Measurements from ENCODE around the gene TMEM266.

TMEM266 gene

DNA sequence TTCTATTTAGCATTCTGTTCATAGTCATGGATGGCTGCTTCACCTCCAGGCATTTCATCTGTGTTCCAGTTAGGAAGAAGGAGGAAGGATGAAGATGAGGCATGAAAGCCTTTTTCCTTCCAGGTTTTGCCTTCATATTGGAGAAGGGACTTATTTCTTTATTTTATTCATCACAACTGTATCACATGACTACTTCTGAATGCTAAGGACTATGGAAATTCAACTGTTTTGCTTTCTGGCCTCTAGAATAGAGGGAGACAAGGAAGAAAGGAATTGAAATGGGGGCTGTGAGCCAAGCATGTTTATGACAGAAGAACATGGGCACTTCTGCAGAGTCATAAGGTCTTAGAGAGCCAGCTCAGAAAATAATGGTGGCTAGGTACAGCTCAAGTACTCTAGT lies 10.4 kb downstream of the TMEM266 start:
- no peak for DNase-seq

DNA sequence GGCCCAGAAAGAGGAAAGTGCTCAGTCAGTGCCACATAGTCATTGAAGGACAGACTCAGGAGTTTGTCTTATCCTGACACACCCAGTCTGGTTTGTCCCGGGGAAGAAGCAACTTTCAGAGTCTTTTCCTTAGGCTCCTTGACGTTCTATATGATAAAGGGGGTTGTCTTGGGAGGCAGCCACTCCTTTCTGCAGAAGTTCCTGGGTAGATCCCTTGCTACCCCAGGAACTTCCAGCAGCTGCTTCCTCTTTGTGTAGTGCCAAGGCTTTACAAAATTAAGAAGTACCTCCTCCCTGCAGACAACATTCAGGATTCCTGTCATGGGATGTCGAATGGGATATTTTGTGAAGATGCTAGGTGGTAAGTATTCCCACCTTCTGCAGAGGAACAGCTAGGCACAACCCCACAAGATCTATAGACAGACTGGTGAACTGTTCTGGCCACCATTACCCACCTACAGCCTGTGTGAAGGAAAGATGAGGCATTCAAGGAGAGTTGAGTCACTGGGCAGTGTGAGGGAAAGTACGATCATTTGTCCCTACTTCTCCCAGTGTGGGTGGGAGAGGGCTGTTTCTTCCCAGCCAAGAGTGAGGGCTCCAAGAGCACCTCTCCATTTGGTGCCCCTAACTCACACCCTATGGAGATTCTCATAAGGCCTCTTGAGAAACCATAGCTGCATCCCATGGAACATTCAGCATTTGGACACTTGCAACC lies 11.3 kb downstream of the TMEM266 start:
- DNase-seq, result no peak

DNA sequence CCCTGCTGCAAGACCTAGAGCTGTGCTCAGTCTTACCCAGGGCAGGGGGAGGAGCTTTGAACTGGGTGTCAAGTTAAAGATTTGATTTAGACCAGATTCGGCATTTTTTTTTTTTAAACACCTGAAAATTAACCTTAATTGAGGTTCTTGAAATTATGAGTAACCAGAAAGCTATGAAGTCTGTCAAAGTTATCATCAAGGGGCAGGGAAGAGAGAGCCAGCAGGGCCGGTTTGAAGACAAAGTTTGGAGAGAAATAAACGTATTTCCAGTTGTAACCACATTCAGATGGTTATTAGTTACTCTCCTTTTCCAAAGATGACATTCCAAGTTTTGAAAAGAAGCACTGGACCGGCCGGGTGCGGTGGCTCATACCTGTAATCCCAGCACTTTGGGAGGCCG lies 12.0 kb downstream of the TMEM266 start:
- DNase-seq, result no peak

DNA sequence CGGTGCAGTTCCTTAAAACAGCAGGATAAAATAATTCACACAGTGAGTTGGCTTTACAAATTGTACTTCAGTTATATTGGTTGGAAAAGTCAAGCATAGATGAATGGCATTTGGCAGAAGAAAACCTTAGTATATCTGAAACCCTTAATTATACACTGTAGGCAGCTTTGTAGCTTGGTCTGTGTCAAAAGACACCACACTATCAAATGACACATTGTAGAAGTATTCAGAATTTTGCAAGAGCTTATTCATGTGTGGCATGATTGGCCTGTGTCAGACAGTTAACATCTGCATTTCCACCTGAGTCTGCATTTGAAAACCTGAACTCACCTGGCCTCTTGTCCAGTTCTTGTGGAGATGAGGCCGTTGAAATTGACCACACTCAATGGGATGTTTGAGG lies 13.8 kb downstream of the TMEM266 start:
- no peak for DNase-seq

DNA sequence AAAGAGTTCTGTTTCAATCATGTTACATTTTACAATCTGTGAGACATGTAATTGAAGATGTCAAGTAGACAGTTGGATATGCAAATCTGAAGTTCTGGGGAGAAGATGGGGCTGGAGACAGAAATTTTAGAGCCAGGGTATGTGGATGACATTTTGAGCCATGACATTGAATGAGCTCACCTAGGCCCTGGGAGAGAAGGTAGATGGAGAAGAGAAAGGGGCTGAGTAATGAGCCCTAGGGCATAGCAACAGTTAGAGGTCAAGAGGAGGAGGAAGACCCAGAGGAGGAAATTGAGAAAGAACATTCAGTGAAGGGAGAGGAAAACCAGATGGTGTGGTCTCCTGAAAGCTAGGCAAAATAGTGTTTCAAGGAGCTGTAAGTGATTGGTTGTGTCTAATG lies 15.3 kb downstream of the TMEM266 start:
- DNase-seq, result no peak

DNA sequence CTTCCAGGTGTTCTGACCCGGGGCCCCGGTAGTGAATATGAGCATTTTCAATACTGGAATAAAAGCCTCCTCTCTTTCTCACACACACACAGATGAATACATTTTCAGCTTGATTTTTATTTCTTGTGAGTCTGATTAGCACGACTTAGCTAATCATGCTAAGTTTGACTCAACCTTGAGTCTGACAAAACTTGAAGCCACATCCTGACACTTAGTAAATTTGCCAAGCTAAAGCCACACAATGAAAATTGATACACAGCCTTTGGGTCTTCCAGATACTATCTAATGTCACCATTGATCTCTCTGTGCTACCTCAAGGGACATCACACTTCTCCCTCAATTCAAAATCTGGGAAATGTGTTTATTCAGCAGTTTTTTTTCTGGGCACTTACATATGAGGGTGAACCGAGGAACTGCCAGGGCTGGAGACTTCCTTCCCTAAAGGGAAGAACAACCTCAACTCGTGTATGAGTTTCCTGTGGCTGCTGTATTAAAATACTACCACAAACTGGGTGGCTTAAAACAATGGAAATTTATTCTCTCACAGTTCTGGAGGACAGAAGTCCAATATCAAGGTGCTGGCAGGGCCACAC lies 18.6 kb downstream of the TMEM266 start:
- no peak for DNase-seq

DNA sequence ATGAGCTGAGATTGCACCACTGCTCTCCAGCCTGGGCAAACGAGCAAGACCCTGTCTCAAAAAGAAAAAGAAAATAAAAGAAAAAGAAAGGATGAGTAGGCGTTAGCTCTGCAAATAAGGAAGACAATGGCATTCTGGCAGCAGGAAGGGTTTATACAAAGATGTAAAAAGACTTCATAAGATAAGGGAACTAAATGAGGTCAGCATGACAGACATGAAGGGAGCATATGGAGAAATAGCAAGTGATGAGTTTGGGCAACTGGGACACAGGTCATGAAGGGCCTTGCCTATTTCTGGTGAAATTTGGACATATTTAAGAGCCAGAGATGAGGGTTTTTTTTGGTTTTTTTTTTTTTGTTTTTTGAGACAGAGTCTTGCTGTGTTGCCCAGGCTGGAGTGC lies 24.5 kb downstream of the TMEM266 start:
- DNase-seq, result no peak

DNA sequence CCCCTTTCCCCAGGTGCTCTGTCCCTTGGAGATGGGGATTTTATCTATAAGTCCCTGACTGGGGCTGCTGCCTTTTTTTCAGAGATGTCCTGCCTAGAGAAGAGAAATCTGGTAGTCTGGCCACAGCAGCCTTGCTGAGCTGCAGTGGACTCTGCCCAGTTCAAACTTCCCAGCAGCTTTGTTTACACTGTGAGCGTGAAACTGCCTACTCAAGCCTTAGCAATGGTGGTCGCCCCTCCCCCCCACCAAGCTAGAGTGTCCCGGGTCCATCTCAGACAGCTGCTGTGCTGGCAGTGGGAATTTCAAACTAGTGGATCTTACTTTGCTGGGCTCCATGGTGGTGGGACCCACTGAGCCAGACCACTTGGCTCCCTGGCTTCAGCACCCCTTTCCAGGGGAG lies 38.9 kb downstream of the TMEM266 start:
- no peak for DNase-seq

DNA sequence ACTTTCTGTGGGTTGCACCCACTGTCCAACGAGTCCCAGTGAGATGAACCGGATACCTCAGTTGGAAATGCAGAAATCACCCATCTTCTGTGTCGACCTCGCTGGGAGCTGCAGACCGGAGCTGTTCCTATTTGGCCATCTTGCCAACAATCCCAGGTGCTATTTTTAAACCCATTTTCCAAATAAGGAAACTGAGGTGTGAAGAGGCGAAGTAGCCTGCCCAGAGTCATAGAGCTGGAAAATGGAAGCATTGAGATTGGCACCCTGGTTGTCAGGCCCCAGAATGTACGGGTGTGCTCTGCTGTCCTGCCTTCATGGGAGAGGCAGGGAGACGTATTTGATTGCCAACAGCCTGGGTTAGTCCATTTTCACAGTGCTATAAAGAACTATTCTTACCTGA lies 39.6 kb downstream of the TMEM266 start:
- no peak for DNase-seq

DNA sequence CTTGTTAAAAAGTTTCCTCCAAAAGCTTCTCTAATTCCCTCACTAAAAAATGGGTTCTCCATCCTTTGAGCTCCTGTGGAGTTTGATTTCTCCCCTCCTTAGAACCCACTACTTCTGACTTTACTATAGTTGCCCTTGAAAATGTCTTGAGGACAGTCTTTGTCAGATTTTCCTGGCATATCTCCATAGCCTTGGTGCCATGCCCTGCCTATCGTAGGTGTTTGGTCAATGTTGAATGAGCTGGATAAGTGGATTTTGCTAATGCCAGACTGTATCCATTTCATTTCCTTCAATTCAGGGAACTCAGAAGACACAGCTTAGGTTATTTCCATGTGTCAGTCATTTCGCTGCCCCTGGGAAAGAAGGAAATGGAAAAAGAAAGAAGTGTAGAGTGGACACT lies 40.6 kb downstream of the TMEM266 start:
- DNase-seq, result no peak

DNA sequence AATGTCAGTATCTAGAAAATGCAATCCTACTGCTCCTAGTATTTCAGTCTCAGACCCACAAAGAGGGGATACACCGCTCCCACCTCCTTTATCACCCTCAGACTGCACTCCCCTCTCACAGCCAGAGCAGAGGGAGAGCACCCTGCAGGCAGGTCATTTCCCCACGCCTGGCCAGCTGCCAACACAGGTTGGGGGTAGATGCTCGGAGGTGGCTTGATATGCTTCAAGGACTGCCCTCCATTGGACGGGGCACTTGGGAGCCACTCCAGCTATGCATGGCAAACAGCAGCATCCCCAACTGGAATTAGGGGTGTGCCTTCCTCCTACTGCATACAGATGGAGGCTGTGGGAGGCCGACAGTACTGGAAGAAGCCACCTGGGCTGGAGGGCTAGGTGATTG lies 41.9 kb downstream of the TMEM266 start:
- DNase-seq, result no peak

DNA sequence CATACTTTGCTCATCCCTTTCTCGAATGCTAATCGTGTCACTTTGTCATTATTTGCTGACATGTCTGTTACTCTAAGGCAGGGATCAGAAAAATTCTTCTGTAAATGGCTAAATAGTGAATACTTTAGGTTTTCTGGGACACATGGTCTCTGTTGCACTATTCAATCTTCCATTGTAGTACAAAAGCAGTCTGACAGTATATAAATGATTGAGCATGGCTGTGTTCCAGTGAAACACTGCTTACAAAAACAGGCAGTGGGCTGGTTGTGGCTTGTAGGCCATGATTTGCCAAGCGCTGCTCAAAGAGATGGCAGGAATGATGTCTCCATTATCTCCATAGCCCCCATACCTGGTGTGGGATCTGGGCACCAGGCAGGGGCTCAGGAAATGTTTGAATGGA lies 45.6 kb downstream of the TMEM266 start:
- no peak for DNase-seq

DNA sequence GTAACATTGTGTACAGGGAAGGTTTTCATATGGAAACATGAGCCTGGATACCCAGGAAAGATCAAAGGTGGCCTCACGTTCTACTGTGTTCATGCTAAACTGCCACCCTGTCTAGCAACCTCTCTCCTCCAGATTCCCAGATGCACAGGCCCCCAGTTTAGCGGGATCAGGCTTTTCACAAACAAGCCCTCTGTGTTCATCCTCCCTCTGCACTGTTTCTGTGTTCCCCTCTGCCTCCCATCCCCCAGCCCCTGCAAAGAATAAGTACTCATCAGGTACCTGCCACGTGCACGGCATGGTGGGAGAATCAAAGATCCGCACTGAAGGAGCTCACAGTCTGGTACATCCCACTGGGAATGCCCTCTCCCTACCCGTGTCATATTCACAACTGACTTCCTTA lies 46.1 kb downstream of the TMEM266 start:
- no peak for DNase-seq

DNA sequence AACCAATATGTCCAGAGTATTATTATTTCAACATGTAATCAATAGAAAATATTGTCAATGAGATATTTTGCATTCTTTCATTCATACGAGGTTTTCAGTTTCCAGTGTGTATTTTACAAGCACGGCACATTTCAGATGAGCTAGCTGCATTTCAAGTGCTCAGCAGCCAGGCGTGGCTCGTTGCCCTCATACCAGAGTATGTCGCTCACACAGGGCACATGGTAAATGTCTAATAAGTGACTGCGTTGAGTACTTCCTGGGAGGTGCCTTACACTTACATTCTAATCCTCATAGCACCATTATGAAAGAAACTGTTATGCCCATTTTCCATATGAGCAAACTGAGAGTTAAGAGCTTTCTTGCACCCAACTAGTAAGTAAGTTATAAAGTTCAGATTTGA lies 47.4 kb downstream of the TMEM266 start:
- no peak for DNase-seq

DNA sequence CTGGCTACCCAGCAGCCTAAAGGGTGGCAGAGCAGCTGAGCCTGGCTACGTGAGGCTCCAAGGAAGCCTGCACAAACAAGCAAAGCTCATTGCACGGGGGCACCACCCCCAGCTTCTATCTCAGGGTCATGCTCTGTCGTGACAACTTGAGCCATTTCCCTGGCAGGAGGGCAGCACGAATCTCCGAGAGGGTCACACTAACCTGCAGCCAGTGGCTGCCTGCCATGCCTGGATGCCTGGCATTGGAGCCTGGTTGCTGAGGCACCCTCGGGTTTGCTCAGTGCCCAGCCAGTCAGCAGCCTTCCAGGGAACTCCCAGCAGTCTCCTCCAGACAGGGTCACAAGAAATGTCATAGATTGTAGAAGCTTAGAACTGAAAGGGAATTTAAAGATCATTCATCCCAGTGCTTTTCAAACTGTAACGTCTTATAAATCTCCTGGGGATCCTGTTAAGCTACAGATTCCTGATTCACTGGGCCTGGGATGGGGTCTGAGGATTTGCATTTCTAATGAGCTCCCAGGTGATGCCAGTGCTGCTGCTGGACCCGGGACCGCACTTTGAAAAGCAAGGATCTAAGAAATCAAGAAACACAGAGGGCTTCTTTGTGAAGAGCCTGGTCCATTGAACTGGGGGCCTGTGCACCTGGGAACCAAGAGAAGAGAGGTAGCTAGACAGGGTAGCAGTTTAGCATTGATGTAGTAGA lies 48.4 kb downstream of the TMEM266 start:
- DNase-seq, result no peak

DNA sequence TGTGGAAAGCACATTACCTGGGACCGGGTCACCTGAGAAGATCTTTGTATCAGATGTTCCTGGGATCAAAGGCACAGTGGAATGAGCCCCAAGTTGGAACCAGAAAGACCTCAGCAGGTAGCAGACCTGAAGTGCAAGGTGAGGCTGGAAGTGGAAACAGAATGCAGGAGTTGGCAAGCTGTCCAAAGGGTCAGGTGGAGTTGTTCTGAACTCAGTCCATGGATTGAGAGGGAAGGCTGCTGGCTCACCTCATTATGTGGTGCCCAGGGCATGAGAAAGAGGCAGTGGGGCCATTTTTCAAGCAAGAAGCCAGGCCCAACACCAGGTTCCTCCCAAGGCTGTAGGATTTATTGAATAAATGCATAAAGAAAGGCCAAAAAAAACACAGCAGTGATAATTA lies 49.3 kb downstream of the TMEM266 start:
- no peak for DNase-seq

DNA sequence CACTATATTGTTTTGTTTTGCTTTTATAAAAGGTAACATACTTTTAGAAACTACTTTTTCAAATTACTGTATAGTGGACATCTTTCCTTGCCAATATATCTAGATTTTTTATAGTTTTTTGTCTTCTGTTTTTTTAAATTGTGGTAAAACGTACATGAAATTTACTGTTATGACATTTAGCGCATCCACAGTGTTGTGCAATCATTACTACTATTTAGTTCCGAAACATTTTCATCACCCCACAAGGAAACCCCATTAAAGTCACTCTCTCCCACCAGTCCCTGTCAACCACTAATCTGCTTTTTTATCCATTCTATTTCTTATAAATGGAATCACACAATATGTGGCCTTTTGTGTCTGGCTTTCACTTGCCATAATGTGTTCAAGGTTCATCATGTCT lies 54.8 kb downstream of the TMEM266 start:
- no peak for DNase-seq

DNA sequence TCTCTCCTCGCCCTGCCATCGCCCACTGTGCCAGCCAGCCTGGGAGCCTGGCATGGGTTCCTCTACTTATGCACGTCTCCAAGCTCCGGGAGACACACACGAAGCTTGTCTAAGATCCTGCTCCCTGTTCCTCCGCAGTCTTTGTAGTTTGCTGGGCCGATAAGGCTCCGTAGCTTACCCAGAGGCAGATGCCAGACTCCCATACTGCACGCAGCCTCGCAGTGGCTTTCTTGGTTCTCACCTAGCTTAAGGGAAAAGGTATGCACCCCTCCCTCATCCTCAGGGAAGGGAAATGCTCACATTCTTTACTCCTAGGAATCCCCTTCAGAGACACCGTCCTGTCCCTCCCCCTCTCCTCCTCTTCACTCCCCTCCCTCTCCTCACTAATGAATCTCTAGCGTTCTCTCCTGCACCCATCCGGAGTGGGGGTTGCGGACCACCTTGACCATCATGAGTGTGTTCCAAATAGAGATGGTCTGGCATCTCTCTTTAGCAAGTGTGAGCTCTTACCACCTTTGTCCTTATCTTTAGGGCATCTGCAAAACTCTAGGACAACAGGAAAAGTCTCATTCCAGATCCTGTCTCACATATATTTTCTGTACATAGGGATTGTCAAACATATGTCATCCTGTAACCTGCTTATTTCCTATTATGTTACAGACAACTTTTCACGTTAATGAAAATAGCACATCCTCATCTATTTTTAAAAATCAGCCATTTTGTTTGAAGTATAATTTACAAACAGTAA lies 56.5 kb downstream of the TMEM266 start:
- DNase-seq, result no peak

DNA sequence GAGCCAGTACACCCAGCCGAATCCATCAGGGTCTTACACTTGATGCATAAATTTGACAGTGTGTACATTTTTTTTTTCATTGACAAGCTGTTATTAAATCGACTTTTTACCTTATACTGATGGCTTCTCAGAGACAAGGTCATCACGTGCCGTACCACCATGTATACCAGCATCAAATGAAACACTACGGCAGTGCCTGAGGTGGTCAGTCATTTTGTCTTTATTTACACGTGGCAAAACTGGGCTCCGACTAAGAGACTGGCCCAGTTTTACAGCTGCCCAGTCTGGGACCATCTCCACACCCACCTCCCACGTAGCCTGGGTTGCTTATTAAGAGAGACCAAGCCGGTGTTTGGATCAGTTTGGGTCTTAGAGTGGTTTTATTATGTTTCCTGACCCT lies 57.4 kb downstream of the TMEM266 start:
- no peak for DNase-seq

DNA sequence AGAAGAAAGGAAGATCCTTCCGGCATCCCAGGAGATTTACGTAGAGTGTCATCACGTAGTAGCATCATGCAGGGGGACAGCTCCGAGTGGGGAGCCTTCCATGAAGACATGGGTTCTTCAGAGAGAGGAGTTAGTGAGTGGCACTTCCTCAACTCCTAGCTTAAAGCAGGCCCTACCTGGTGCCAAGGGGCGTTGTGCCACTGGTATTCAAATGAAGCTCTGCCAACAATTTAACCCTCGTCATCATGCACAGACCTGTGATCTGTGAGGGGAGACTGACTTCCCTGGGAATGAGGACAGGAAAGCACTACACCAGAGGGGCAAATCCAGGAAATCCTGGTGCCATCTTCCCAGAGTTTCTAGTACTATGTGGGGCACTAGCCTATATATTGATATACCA lies 59.0 kb downstream of the TMEM266 start:
- DNase-seq, result no peak

DNA sequence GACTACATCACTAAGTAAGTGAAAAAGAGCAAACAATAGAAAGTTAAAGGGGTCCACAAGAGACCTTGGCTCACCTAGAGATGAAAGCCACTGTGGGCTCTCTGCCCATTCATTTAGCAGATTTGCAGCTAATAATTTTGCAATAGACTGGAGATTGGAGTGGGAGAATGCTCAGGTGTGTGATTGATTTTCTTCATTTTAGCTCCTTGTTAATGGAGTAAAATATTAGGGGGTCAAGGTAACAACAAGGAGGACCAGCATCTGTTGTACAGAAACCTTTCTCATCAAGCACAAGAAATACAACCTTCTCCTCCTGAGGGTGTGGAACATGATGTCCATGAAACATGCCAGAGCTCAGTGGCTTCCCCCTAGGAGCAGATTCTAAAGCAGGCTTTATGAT lies 63.2 kb downstream of the TMEM266 start:
- no peak for DNase-seq

DNA sequence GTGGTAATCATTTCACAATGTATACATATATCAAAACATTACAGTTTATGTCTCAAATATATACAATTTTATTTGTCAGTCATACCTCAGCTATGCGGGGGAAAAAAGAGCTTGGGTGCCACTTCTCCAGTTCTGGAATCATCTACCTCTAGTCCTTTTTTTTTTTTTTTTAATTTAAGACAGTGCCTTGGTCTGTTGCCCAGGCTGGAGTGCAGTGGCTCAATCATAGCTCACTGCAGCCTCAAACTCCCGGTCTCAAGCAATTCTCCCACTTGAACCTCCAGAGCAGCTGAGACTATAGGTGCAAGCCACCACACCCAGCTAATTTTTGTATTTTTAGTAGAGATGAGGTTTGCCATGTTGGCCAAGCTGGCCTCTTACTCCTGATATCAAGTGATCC lies 67.4 kb downstream of the TMEM266 start:
- no peak for DNase-seq

DNA sequence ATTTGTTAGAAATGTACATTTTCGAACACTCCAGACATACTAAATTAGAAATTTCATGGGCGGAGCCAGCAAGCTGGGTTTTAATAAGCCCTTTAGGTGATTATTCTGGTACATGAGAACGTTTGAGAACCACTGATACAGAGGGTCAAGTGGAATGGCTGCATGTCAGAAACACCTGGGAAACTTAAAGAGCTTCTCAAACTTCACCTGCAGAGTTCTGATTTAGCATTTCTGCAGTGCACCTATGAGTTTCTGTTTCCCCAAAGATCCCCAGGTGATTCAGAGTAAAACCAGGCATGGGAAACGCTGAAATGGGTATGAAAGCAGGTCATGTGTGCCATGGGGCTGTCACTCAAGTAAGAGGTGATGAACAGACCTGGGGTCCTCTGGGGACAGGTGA lies 68.1 kb downstream of the TMEM266 start:
- no peak for DNase-seq

DNA sequence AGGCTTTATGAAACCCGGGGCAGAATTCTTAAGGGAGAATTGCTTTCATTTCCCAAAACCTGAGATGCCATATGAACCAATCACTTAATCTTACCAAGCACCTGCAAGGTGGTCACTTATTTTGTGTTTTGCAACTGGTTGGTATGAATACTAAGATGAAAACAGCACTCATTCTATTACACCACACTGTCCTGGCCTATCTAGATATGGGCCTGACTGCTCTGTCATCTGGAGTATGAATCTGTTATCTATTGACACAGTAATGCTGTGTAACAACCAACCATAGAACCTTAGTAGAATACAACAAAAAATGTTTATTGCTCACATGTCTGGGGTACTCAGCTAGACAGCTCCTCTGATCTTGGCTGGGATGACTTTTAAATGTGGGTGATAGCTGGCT lies 74.8 kb downstream of the TMEM266 start:
- no peak for DNase-seq

Data from activated CD4-positive, alpha-beta T cell treated with anti-CD3 and anti-CD28 coated beads, Interleukin-2, amount 50 U/mL, for 16 hours (primary cell).